GM21423 (cell line): ENCODE measurements around the gene LRRC3C.
"Not testable (repeated sequence)": the region's sequence is repeated elsewhere in the genome, so short reads cannot be mapped to it uniquely, and the experiment has no call there.

ENCODE experiments used
- ATAC-seq: cut with Tn5 transposase; IDR thresholded peaks from one replicate; pipeline ENCODE4 v1.9.1; 2021; ENCODE audit warnings: mild to moderate bottlenecking, moderate library complexity; ENCODE audit not compliant: unreplicated experiment

LRRC3C gene

GRCh38 chr17:39946551-39947330 is 19.2 kb downstream of the LRRC3C start:
- no peak for ATAC-seq

GRCh38 chr17:39948489-39948828 is 20.9 kb downstream of the LRRC3C start:
- not testable (repeated sequence) for ATAC-seq

- ATAC-seq: no peak
These were observed 21.5 kb downstream of the LRRC3C start for GRCh38 chr17:39949028-39949427.

GRCh38 chr17:39950871-39951348 is 23.4 kb downstream of the LRRC3C start:
- no peak for ATAC-seq

- ATAC-seq: no peak
These were observed 24.6 kb downstream of the LRRC3C start for GRCh38 chr17:39951924-39952679.

GRCh38 chr17:39952680-39953470 is 25.3 kb downstream of the LRRC3C start:
- ATAC-seq: peak; percentile 71

- ATAC-seq: no peak
These were observed 25.9 kb downstream of the LRRC3C start for GRCh38 chr17:39953471-39953888.

- ATAC-seq: no peak
These were observed 27.3 kb downstream of the LRRC3C start for GRCh38 chr17:39954876-39955275.

- no peak for ATAC-seq
These were observed 28.2 kb downstream of the LRRC3C start for GRCh38 chr17:39955726-39956225.

GRCh38 chr17:39960524-39961041 is 33.1 kb downstream of the LRRC3C start:
- ATAC-seq: no peak

- no peak for ATAC-seq
These were observed 35.2 kb downstream of the LRRC3C start, which contains the start of gene GSDMA for GRCh38 chr17:39962642-39963220. TSS of gene GSDMA (plus strand) at chr17:39963004. CDS start at chr17:39965688, 2,684 bp downstream.

- no peak for ATAC-seq
These were observed 36.3 kb downstream of the LRRC3C start for GRCh38 chr17:39963829-39964228.

- no peak for ATAC-seq
These were observed 37.6 kb downstream of the LRRC3C start for GRCh38 chr17:39965017-39965699.

- no peak for ATAC-seq
These were observed 39.2 kb downstream of the LRRC3C start for GRCh38 chr17:39966771-39967170.

- ATAC-seq: no peak
These were observed 41.2 kb downstream of the LRRC3C start for GRCh38 chr17:39968761-39969160.

GRCh38 chr17:39969375-39969774 is 41.8 kb downstream of the LRRC3C start:
- ATAC-seq: no peak

GRCh38 chr17:39970157-39970692 is 42.7 kb downstream of the LRRC3C start:
- ATAC-seq: no peak

GRCh38 chr17:39971076-39971603 is 43.6 kb downstream of the LRRC3C start:
- no peak for ATAC-seq

GRCh38 chr17:39972271-39972670 is 44.7 kb downstream of the LRRC3C start:
- ATAC-seq: no peak
